IPS-18a (cell line): ENCODE measurements around the gene CC2D1A.
"Not testable (repeated sequence)": the region's sequence is repeated elsewhere in the genome, so short reads cannot be mapped to it uniquely, and the experiment has no call there.

Experiments
- H3K27ac ChIP-seq: one replicate; pipeline ENCODE4 v1.5.1; 2013; ENCODE audit warnings: low read length
- H3K27me3 ChIP-seq: one replicate; pipeline ENCODE4 v1.6.1; 2013; ENCODE audit warnings: mild to moderate bottlenecking, low read length; ENCODE audit not compliant: control insufficient read depth, insufficient read depth
- H3K36me3 ChIP-seq: one replicate; pipeline ENCODE4 v1.6.1; 2013; ENCODE audit warnings: low read depth, low read length; ENCODE audit not compliant: control insufficient read depth
- H3K4me1 ChIP-seq: one replicate; pipeline ENCODE4 v1.6.1; 2013; ENCODE audit warnings: low read depth, low read length; ENCODE audit not compliant: control insufficient read depth
- H3K4me3 ChIP-seq: one replicate; pipeline ENCODE4 v1.5.1; 2013; ENCODE audit warnings: low read length
- H3K9ac ChIP-seq: one replicate; pipeline ENCODE4 v1.6.1; 2013; ENCODE audit warnings: mild to moderate bottlenecking, low read length, moderate library complexity
- H3K9me3 ChIP-seq: one replicate; pipeline ENCODE4 v1.6.1; 2013; ENCODE audit warnings: low read depth, low read length; ENCODE audit not compliant: control insufficient read depth

The CC2D1A gene

DNA sequence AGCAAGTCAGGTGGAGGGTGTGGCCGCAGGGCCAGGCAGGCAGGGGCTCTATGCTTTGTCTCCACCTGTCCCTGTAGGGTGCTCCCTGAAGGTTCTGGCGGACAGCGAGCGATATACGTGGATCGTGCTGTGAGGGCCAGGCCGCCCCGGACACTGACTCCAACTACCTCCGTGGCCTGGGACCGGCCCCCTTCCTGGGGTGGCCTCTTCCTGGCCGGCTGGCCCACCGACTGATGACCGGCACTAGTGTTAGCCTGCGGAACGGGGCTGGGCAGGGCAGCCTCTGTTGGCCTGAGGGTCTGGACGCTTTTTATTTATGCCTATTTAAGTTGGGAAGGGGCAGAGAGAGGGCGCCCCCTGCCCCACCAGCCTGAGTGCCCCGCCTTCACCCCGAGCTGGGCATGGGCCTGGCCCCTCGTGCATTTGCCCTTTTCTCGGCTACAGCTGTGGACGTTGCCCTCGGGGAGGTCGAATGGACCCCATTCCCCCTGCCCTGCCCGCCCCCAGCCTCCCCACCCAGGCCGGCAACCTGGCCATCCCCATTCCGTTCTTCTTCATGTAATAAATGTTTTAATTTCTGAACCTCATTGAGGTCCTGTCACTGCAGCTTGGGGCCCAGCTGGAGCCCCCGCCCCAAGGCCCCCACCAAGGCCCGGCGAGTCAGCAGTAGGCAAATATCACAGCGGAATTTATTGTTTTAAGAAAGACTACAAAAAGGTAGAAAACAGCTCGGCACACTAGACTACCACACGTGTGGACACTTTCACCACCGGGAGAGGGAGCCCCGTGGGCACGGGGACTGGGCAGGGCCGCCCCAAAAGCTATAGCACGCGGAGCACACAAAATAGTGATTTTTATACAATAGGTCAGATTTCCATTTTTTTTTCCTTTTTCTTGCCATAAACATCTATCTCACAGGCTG, 55.1 kb downstream of the CC2D1A start:
- Histone ChIP-seq H3K9ac (no peak overlapping the region), H3K27me3 (no peaks in the 10 kb centered on the region), H3K27ac (no peak overlapping the region), H3K9me3 (no peaks in the 10 kb centered on the region), H3K36me3 (peaks cover 51% of the 10 kb centered on the region), H3K4me1 (no peaks in the 10 kb centered on the region), H3K4me3 (no peak overlapping the region)

DNA sequence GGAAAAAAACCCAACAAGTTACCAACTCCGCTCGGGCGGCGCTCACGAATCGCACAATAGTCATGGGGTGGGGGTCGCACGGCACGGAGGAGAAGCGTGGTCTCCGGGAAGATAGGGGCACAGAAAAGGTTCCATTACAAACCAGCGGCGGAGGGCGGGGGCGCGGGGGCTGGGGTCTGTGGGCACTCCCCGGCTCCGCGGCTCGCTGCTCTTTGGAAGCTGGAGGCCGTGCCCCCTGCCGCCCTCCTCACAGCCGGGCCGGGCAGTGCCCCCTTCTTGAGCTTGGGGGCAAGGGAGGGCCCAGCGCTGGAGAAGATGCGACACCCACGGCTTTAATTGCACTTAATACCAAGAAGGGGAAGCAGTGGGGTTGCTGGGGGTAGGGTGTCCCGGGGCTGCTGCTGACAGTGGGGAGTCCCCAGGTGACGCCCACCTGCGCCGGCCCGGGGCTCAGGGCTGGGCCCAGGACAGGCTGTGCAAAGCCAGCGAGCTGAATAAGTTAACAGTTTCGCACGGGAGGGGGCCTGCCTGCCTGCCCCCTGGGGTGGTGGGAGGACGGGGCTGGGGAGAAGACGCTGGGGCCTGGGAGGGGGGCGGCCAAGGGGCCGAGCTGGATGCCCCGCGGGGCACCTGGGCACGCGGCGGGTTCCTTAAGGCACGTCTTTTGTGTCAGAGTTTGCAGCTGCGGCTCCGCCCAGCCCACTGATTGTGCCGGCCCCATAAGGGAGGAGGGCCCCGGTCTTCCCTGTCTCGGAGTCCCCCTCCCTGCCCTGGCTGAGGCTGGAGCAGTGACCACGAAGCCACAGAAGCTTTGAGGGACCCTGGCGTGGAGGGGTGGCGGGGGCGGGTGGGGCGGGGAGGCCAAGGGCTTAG, 56.1 kb downstream of the CC2D1A start:
- Histone ChIP-seq H3K36me3 (peaks cover 46% of the 10 kb centered on the region), H3K9ac (no peak overlapping the region)

DNA sequence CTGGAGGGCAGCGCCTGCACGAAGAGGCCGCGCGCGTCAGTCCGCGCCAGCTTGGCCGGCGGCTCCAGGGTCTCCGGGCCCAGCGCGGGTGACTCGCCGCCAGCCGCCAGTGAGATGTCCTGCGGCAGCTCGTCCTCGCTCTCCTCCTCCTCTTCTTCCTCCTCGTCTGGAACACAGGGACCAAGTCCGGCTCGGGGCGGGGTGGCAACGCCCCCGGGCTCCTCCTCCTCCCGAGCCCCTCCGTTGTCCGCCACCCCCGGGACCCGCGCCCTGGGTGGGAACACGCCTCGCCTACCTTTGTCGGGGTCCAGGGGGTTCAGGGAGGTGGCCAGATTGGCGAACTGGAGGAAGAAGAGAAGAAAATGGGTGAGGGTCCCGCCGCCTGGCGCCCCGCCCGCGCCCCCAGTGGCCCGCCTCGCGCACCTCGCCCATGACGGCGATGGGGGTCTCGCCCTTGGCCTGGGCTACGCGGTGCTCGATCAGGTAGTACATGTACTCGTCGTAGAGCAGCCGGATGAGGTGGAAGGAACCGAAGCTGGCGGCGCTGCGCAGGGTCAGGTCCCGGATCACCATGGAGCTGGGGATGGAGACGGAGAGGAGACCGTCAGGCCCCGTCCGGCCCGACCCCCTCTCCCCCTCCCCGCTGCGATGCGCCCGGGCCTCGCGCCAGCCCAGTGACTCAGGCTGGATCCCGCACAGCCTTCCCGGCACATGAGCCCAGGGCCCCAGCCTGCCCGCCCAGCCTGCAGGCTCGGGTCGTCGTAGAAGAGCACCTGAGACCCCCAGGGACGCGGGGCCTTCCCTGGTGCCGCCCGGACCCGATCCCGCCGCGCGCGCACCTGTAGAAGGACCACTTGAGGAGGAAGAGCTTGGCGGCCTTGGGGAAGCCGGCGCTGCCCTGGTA, 57.0 kb downstream of the CC2D1A start:
- Histone ChIP-seq H3K36me3 (peaks cover 38% of the 10 kb centered on the region), H3K9ac (no peak overlapping the region), H3K27ac (no peak overlapping the region), H3K4me1 (no peaks in the 10 kb centered on the region), H3K27me3 (no peaks in the 10 kb centered on the region), H3K4me3 (no peak overlapping the region), H3K9me3 (no peaks in the 10 kb centered on the region)

More for the DNA sequence above, 56.1 kb downstream of the CC2D1A start:
- no peaks in the 10 kb centered on the region for H3K27me3 ChIP-seq
- no peak overlapping the region for H3K4me3 ChIP-seq
- H3K4me1 ChIP-seq = no peaks in the 10 kb centered on the region
- H3K27ac ChIP-seq = no peak overlapping the region
- H3K9me3 ChIP-seq = no peaks in the 10 kb centered on the region

DNA sequence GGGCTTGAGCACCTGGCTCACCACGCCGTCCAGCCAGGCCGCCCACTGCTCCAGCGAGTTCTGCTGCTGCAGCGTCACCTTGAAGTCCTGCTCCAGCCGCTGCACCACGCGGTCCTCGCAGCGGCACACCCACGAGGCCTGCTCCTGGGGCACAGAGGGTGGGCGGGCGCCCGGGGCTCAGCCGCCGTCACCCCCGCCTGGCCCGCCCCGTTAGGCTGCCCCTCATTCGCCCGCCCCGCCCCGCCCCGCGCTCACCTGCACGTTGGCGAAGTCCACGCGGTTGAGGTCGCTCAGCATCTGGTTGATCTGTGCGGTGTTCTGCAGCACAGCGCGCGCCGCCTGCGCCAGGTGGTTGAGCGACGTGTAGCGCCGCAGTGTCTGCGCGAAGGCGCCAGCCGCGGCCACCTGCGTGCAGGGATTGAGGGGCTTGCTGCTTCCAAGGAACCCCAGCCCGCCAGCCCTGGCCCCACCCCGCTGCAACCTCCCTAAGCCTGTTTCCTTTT, 57.7 kb downstream of the CC2D1A start:
- no peaks in the 10 kb centered on the region for H3K9me3 ChIP-seq
- no peak overlapping the region for H3K9ac ChIP-seq
- H3K36me3 ChIP-seq = peaks cover 31% of the 10 kb centered on the region
- no peak overlapping the region for H3K4me3 ChIP-seq
- H3K27ac ChIP-seq = no peak overlapping the region
- H3K4me1 ChIP-seq = no peaks in the 10 kb centered on the region
- no peaks in the 10 kb centered on the region for H3K27me3 ChIP-seq

DNA sequence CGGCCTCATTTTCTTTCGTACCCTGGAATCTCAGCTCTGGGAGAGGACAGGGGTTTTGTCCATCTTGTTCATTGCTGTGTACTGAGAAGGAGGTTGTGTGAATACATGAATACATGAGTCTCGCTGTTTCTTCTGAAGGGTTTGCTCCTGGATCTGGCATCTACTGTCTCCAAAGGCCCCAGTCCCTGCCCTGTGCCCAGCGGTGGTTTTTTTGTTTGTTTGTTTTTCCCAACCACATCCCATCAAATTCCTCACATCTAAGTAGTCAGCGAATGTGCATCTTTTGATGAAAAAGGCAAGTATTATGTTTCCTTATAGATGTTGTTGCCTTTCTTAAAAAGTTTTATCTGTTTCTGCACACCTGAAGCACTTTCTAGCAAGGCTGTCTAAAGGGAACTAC, 58.8 kb downstream of the CC2D1A start:
- Histone ChIP-seq H3K27me3 (no peaks in the 10 kb centered on the region), H3K4me1 (no peaks in the 10 kb centered on the region), H3K4me3 (no peak overlapping the region), H3K9ac (no peak overlapping the region), H3K27ac (no peak overlapping the region), H3K9me3 (no peaks in the 10 kb centered on the region), H3K36me3 (peaks cover 29% of the 10 kb centered on the region)

GRCh38 chr19:13965377-13965896, 59.4 kb downstream of the CC2D1A start:
- H3K4me3 ChIP-seq = no peak overlapping the region
- H3K27me3 ChIP-seq = no peaks in the 10 kb centered on the region
- H3K9ac ChIP-seq = no peak overlapping the region
- H3K27ac ChIP-seq = no peak overlapping the region
- H3K36me3 ChIP-seq = peaks cover 28% of the 10 kb centered on the region
- H3K4me1 ChIP-seq = no peaks in the 10 kb centered on the region
- H3K9me3 ChIP-seq = no peaks in the 10 kb centered on the region

DNA sequence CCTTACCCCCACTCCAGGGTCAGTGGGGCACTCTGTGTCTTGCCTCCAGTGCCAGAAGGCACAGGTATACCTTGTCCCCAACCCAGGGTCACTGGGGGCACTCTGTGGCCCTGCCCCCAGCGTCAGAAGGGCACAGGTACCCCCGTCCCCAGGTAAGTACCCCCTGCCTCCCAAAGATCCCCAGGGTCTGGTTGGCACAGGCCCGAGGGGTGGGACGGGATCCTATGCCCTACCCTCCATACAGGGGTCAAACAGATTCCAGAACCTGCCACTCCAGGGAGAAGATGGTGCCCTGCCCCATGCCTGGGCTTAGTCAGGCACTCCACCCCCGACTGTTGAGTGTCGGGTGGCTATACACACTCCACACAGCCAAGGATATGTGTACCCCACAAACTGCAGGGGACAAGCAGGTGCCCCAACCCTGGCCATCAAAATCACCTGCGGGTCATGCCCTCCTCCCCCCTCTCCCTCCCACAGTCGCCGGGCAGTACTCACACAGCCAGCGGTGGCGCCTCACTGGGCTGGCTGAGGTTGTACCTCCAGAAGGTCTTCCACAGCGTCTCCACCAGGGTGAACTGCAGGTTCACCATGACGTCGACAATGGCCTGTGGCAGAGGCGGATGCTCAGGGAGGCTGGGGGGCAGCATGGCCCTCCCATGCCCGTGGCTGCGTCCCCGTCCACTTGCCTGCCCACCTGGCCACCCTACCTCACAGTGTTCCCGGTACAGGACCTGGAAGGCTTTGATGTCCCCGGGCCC, 60.1 kb downstream of the CC2D1A start:
- H3K27ac ChIP-seq = no peak overlapping the region
- no peaks in the 10 kb centered on the region for H3K4me1 ChIP-seq
- no peaks in the 10 kb centered on the region for H3K27me3 ChIP-seq
- H3K36me3 ChIP-seq = peaks cover 23% of the 10 kb centered on the region
- H3K9ac ChIP-seq = no peak overlapping the region
- no peak overlapping the region for H3K4me3 ChIP-seq
- no peaks in the 10 kb centered on the region for H3K9me3 ChIP-seq

- Histone ChIP-seq H3K36me3 (peaks cover 23% of the 10 kb centered on the region), H3K4me3 (no peak overlapping the region), H3K9me3 (no peaks in the 10 kb centered on the region)
Observed at GRCh38 chr19:13966684-13967128, 60.7 kb downstream of the CC2D1A start.

GRCh38 chr19:13967206-13967605, 61.2 kb downstream of the CC2D1A start:
- not testable (repeated sequence) for H3K9ac ChIP-seq, H3K27ac ChIP-seq, H3K4me3 ChIP-seq, H3K4me1 ChIP-seq, H3K9me3 ChIP-seq, H3K27me3 ChIP-seq
- peaks cover 23% of the 10 kb centered on the region for H3K36me3 ChIP-seq

More at GRCh38 chr19:13966684-13967128, 60.7 kb downstream of the CC2D1A start:
- Histone ChIP-seq H3K9ac (no peak overlapping the region), H3K4me1 (no peaks in the 10 kb centered on the region), H3K27me3 (no peaks in the 10 kb centered on the region), H3K27ac (no peak overlapping the region)

DNA sequence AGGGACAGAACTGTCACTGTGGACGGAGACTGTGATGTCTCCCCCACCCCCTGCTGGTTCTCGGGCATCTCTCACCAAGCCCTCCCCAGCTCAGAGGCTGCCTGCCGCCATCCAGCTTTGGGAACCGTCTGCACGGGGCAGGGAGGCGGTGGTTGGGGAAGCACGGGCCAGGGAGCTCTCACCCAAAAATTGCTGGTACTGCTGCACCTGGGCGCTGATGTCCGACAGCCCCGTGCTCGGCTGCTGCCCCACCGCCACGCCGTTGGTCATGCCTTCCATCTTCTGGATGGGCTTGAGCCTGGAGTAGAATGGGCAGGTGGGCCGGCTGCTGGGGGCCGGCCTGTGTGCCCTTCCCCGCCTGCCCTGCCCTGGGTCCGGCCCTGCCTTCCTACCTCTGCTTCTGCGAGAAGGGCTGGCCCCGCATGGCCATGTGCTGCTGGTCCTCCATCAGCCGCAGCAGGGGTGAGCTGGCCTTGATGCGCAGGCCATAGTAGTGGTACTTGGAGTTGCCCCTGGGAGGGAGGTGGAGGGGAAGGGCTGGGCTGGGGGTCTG, 62.5 kb downstream of the CC2D1A start:
- Histone ChIP-seq H3K27ac (no peak overlapping the region), H3K27me3 (no peaks in the 10 kb centered on the region), H3K36me3 (peaks cover 23% of the 10 kb centered on the region), H3K4me3 (no peak overlapping the region), H3K9me3 (no peaks in the 10 kb centered on the region), H3K4me1 (no peaks in the 10 kb centered on the region), H3K9ac (no peak overlapping the region)
